HCT116 (cell line): ENCODE measurements around the gene PRKCH. TPM values are rescaled to one million over a fixed set of nuclear protein-coding genes. Genes with fewer than 3 reads are reported as not detected.

Experiments
- ATAC-seq: fragments of 200-7000 bp; cut with Tn5 transposase; 2 replicates; pipeline ENCODE4 v1.9.1; 2020; ENCODE audit warnings: mild to moderate bottlenecking, moderate library complexity
- BruUV-seq: library from RNA; stranded (reverse); fragments of 400-500 nt; replicated peaks from 2 replicates; lab custom pipeline; 2021; lab: Mats Ljungman, UMichigan
- CTCF ChIA-PET: fragments of 300-600 bp; sonication (Branson Sonifier 250); formaldehyde crosslinking; loops from one replicate; lab custom pipeline; 2021; ENCODE audit warnings: antibody characterized with exemption; lab: Charles Lee
- POLR2A ChIA-PET: fragments of 300-600, 350-600 bp; sonication (Branson Sonifier 250); formaldehyde crosslinking; loops from one replicate; lab custom pipeline; 2021; ENCODE audit warnings: antibody characterized with exemption; lab: Charles Lee
- RAD21 ChIA-PET, 2 experiments: fragments of 300-600 bp; sonication (Branson Sonifier 250); formaldehyde crosslinking; loops; one replicate each; lab custom pipeline; 2023; ENCODE audit warnings: low total read pairs in 2 of 2; ENCODE audit not compliant: uncharacterized antibody in 2 of 2, unreplicated experiment in 2 of 2, low non-redundant PET in 1 of 2; lab: Charles Lee
- DNase-seq: peaks from one replicate; pipeline ENCODE4 v3.0.0-alpha.2; 2010; ENCODE audit warnings: low read depth, low spot score
- H2AFZ ChIP-seq: fragments of 200-600 bp; shearing (Covaris generic), sonication (generic); 2 replicates; pipeline ENCODE4 v1.6.1; 2017; ENCODE audit warnings: low read depth, mixed run types, mixed read lengths, antibody characterized with exemption, low read length; ENCODE audit not compliant: poor library complexity, severe bottlenecking
- H3K27ac ChIP-seq: 2 replicates; pipeline ENCODE4 v1.5.1; 2012; ENCODE audit warnings: low read depth, low read length
- H3K27me3 ChIP-seq: fragments of 200-600 bp; sonication (generic); 2 replicates; pipeline ENCODE4 v1.6.1; 2016; ENCODE audit warnings: mixed run types, low read length, mixed read lengths; ENCODE audit not compliant: insufficient read depth
- H3K36me3 ChIP-seq, 2 experiments: fragments of 200-500 bp in 1 of 2; fragments of 200-600 bp in 1 of 2; sonication (Bioruptor generic) in 1 of 2; sonication (generic) in 1 of 2; 2 replicates each; pipeline versions ENCODE4 v1.5.1 to v1.6.1; 2014 to 2016; ENCODE audit warnings: low read length in 2 of 2, inconsistent platforms in 1 of 2, mixed read lengths in 1 of 2, mixed run types in 1 of 2; ENCODE audit not compliant: insufficient read depth in 2 of 2, control insufficient read depth in 1 of 2
- H3K4me1 ChIP-seq, 2 experiments: fragments of 200-600 bp in 1 of 2; sonication (generic) in 1 of 2; 2 replicates each; pipeline versions ENCODE4 v1.5.1 to v1.6.1; 2012 to 2017; ENCODE audit warnings: low read length in 2 of 2, inconsistent platforms in 1 of 2, mild to moderate bottlenecking in 1 of 2, mixed read lengths in 1 of 2, mixed run types in 1 of 2, moderate library complexity in 1 of 2; ENCODE audit not compliant: insufficient read depth in 2 of 2, control insufficient read depth in 1 of 2
- H3K4me2 ChIP-seq: fragments of 200-600 bp; sonication (generic); 2 replicates; pipeline ENCODE4 v1.6.1; 2017; ENCODE audit warnings: mixed run types, low read length, mixed read lengths
- H3K4me3 ChIP-seq, 2 experiments: fragments of 200-600 bp in 1 of 2; sonication (generic) in 1 of 2; replicated peaks in 1 of 2; 2 replicates each; pipeline ENCODE4 v1.5.1; 2011 to 2016; ENCODE audit warnings: low read length in 2 of 2, control low read depth in 1 of 2, low read depth in 1 of 2, mild to moderate bottlenecking in 1 of 2, mixed read lengths in 1 of 2, mixed run types in 1 of 2
- H3K79me2 ChIP-seq: fragments of 200-600 bp; sonication (generic); 2 replicates; pipeline ENCODE4 v1.6.1; 2017; ENCODE audit warnings: mild to moderate bottlenecking, mixed run types, low read length, moderate library complexity, mixed read lengths; ENCODE audit not compliant: insufficient read depth
- H3K9ac ChIP-seq: fragments of 200-600 bp; sonication (generic); 2 replicates; pipeline ENCODE4 v1.6.1; 2016; ENCODE audit warnings: low read length, mixed read lengths
- H3K9me2 ChIP-seq: fragments of 200-600 bp; sonication (generic), shearing (Covaris generic); 2 replicates; pipeline ENCODE4 v1.6.1; 2017; ENCODE audit warnings: mixed run types, mild to moderate bottlenecking, moderate library complexity; ENCODE audit not compliant: insufficient read depth
- H3K9me3 ChIP-seq, 2 experiments: fragments of 200-500 bp in 1 of 2; fragments of 200-600 bp in 1 of 2; sonication (Bioruptor generic) in 1 of 2; sonication (generic) in 1 of 2; 2 replicates each; pipeline ENCODE4 v1.6.1; 2014 to 2017; ENCODE audit warnings: low read length in 2 of 2, mixed read lengths in 2 of 2, inconsistent platforms in 1 of 2, low read depth in 1 of 2, mild to moderate bottlenecking in 1 of 2, mixed run types in 1 of 2, moderate library complexity in 1 of 2; ENCODE audit not compliant: control insufficient read depth in 1 of 2, insufficient read depth in 1 of 2
- H4K20me1 ChIP-seq: fragments of 200-600 bp; sonication (generic), shearing (Covaris generic); 2 replicates; pipeline ENCODE4 v1.6.1; 2017; ENCODE audit warnings: mixed run types, mild to moderate bottlenecking, moderate library complexity; ENCODE audit not compliant: insufficient read depth
- ATF3 ChIP-seq: IDR thresholded peaks from 2 replicates; pipeline ENCODE4 v1.6.1; 2012
- CBX3 ChIP-seq: IDR thresholded peaks from 2 replicates; pipeline ENCODE4 v1.6.1; 2012; ENCODE audit warnings: low read depth
- CEBPB ChIP-seq: IDR thresholded peaks from 2 replicates; pipeline ENCODE4 v1.6.1; 2012; ENCODE audit warnings: low read depth
- CTCF ChIP-seq, 3 experiments: fragments of 200-600 bp in 1 of 3; sonication (generic) in 1 of 3; IDR thresholded peaks in 2 of 3; conservative IDR thresholded peaks in 1 of 3; 2 replicates each; pipeline ENCODE4 v1.5.1; 2012 to 2017; ENCODE audit warnings: low read depth in 2 of 3, low read length in 2 of 3, antibody characterized with exemption in 1 of 3, borderline replicate concordance in 1 of 3, control low read depth in 1 of 3, mild to moderate bottlenecking in 1 of 3, mixed read lengths in 1 of 3, mixed run types in 1 of 3, moderate library complexity in 1 of 3; ENCODE audit not compliant: insufficient read depth in 1 of 3
- EGR1 ChIP-seq: IDR thresholded peaks from 2 replicates; pipeline ENCODE4 v1.6.1; 2012; ENCODE audit warnings: low read depth
- EZH2 ChIP-seq: fragments of 200-600 bp; sonication (generic); IDR thresholded peaks from 2 replicates; pipeline ENCODE4 v1.6.1; 2017; ENCODE audit warnings: antibody characterized with exemption, mixed run types
- EZH2phosphoT487 ChIP-seq: fragments of 200-600 bp; IDR thresholded peaks from 2 replicates; pipeline ENCODE4 v1.6.1; 2018; ENCODE audit warnings: antibody characterized with exemption, borderline replicate concordance
- FOSL1 ChIP-seq: IDR thresholded peaks from 2 replicates; pipeline ENCODE4 v1.6.1; 2012; ENCODE audit warnings: low read depth
- JUND ChIP-seq: IDR thresholded peaks from 2 replicates; pipeline ENCODE4 v1.6.1; 2012
- MAX ChIP-seq: IDR thresholded peaks from 2 replicates; pipeline ENCODE4 v1.6.1; 2012
- POLR2AphosphoS5 ChIP-seq: IDR thresholded peaks from 2 replicates; pipeline ENCODE4 v1.6.1; 2011; ENCODE audit warnings: mild to moderate bottlenecking, low read depth, low read length, moderate library complexity
- RAD21 ChIP-seq: IDR thresholded peaks from 2 replicates; pipeline ENCODE4 v1.6.1; 2012; ENCODE audit warnings: low read depth, mild to moderate bottlenecking
- SIN3A ChIP-seq: IDR thresholded peaks from 2 replicates; pipeline ENCODE4 v1.6.1; 2012; ENCODE audit warnings: low read depth
- SP1 ChIP-seq: IDR thresholded peaks from 2 replicates; pipeline ENCODE4 v1.6.1; 2012; ENCODE audit warnings: low read depth
- SRF ChIP-seq: IDR thresholded peaks from 2 replicates; pipeline ENCODE4 v1.6.1; 2012; ENCODE audit warnings: low read depth
- TCF7L2 ChIP-seq: IDR thresholded peaks from 2 replicates; pipeline ENCODE4 v1.7.0; 2011; ENCODE audit warnings: borderline replicate concordance, inconsistent platforms; ENCODE audit not compliant: insufficient read depth, insufficient read length; ENCODE audit errors: extremely low read depth
- YY1 ChIP-seq: IDR thresholded peaks from 2 replicates; pipeline ENCODE4 v1.6.1; 2011; ENCODE audit warnings: low read length, low read depth, moderate library complexity, mild to moderate bottlenecking; ENCODE audit not compliant: insufficient replicate concordance; ENCODE audit errors: extremely low read depth
- ZBTB33 ChIP-seq: IDR thresholded peaks from 2 replicates; pipeline ENCODE4 v1.6.1; 2011; ENCODE audit warnings: mild to moderate bottlenecking, low read length, moderate library complexity; ENCODE audit not compliant: insufficient replicate concordance; ENCODE audit errors: extremely low read depth
- ZNF274 ChIP-seq: fragments of 200-500 bp; sonication (Bioruptor generic); IDR thresholded peaks from 2 replicates; pipeline ENCODE4 v1.6.1; 2014; ENCODE audit warnings: mild to moderate bottlenecking, low read depth, low read length, inconsistent platforms
- intact Hi-C: fragments of 100-400 bp; cut with micrococcal nuclease; formaldehyde crosslinking; loops from 2 replicates; pipeline ENCODE4 v1.10.0; 2022
- total RNA-seq: library from RNA; stranded (reverse); gene quantifications from one replicate; pipeline ENCODE4 v1.2.1, GENCODE V29; 2021; ENCODE audit not compliant: unreplicated experiment

The PRKCH gene
- total RNA-seq, 1 experiment from 2014 or later, result 16.6 TPM

GRCh38 chr14:61555056-61555838 lies 233.9 kb downstream of the PRKCH start:
- Histone ChIP-seq H3K4me1 (peaks cover 24 to 32% of the 10 kb centered on the region in 2 experiments), H3K36me3 (no peaks in the 10 kb centered on the region), H3K4me3 (no peak overlapping the region), H3K27ac (no peak overlapping the region), H3K9ac (no peak overlapping the region), H3K9me2 (no peaks in the 10 kb centered on the region), H3K27me3 (no peaks in the 10 kb centered on the region), H3K4me2 (no peak overlapping the region), H4K20me1 (no peaks in the 10 kb centered on the region), H3K79me2 (no peaks in the 10 kb centered on the region), H2AFZ (no peak overlapping the region), H3K9me3 (no peaks in the 10 kb centered on the region)
- ChIA-PET RAD21 (no interaction called here), CTCF (no interaction called here), POLR2A (no interaction called here)
- BruUV-seq, result no TSS peak
- intact Hi-C loops, result no loop called here
- TF ChIP-seq JUND, result no peak
- TF ChIP-seq SIN3A, result no peak
- TF ChIP-seq MAX, result no peak
- no peak for TF ChIP-seq TCF7L2
- no peak for TF ChIP-seq EGR1
- TF ChIP-seq RAD21, result no peak
- TF ChIP-seq ATF3, result no peak
- no peak for TF ChIP-seq CBX3
- no peak for TF ChIP-seq ZNF274
- no peak for TF ChIP-seq EZH2
- TF ChIP-seq EZH2phosphoT487, result no peak
- TF ChIP-seq YY1, result no peak
- no peak for TF ChIP-seq POLR2AphosphoS5
- TF ChIP-seq SRF, result no peak
- no peak for TF ChIP-seq CEBPB
- TF ChIP-seq CTCF (IDR thresholded peaks at IDR 0.05 in 2 of 3, conservative IDR thresholded peaks at IDR 0.05 in 1 of 3; ENCODE audit: borderline replicate concordance in 1 of 3, insufficient read depth in 1 of 3, low read depth in 2 of 3, low read length in 2 of 3), result no peak
- TF ChIP-seq ZBTB33, result no peak
- no peak for TF ChIP-seq FOSL1
- no peak for TF ChIP-seq SP1
- ATAC-seq (no peak), DNase-seq (no peak)
